ENCODE results near the gene MEGF6.

DNA sequence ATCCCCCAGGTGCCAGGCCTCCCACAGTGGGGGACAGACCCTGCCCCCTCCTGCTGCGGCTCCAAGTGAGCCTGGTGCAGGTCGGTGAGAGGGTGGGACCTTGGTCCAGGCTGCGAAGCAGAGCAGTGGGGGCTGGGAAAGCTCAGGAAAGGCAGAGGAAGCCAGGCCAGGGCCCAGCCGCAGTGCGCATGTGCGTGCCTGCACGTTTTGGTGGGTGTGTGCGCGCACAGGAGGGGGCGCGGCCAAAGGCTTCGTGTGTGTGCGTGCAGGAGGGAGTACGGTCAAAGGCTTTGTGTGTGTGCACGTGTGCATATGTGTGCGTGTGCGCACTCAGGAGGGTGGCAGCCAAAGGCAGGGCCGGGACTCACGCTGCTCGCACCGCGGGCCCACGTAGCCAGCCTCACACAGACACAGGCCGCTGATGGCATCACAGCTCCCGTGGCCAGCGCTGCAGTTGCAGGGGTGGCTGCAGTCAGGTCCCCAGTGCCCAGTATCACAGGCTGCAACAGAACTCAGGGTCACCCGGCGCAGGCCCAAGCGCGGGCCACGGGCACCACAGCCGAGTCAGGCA, 111.0 kb downstream of the MEGF6 start:
- TF ChIP-seq CTCF (IDR thresholded peaks at IDR 0.05; ENCODE audit: low read depth, low read length, poor library complexity, severe bottlenecking) = no peak
- no peak for TF ChIP-seq EZH2phosphoT487 (IDR thresholded peaks at IDR 0.05; ENCODE audit: borderline replicate concordance, low read length)
